GM08714 (cell line): ENCODE data around the gene ZNF567.

Experiments used
- H3K4me3 ChIP-seq: fragments of 200-500 bp; sonication (Bioruptor generic); 2 replicates; pipeline ENCODE4 v1.5.1; 2014; ENCODE audit warnings: mild to moderate bottlenecking, low read length, inconsistent platforms
- ZNF274 ChIP-seq: IDR thresholded peaks from 2 replicates; pipeline ENCODE4 v1.6.1; 2012; ENCODE audit warnings: mild to moderate bottlenecking, low read depth, low read length

Gene ZNF567

GRCh38 chr19:36687214-36688056, at the start of gene ZNF567:
Gene ZNF567 (plus strand): TSS chr19:36687612. CDS start chr19:36694868, 7,256 bp downstream.
- TF ChIP-seq ZNF274 = no peak
- H3K4me3 ChIP-seq = peak within 1 kb of the TSS; percentile 86

- peak; percentile 99 for TF ChIP-seq ZNF274
These were observed 48.4 kb upstream of the ZNF567 start for GRCh38 chr19:36638862-36639510.

GRCh38 chr19:36646746-36647145, 40.7 kb upstream of the ZNF567 start:
- H3K4me3 ChIP-seq = no peak overlapping the region
- no peak for TF ChIP-seq ZNF274

More at GRCh38 chr19:36638862-36639510, 48.4 kb upstream of the ZNF567 start:
- H3K4me3 ChIP-seq = no peak overlapping the region

- H3K4me3 ChIP-seq = no peak overlapping the region
- TF ChIP-seq ZNF274 = no peak
These were observed 34.5 kb upstream of the ZNF567 start for GRCh38 chr19:36652958-36653357.

GRCh38 chr19:36665832-36666231, 21.6 kb upstream of the ZNF567 start:
- TF ChIP-seq ZNF274 = no peak

GRCh38 chr19:36668646-36669045, 18.8 kb upstream of the ZNF567 start:
- TF ChIP-seq ZNF274 = no peak
- H3K4me3 ChIP-seq = no peak overlapping the region

More at GRCh38 chr19:36665832-36666231, 21.6 kb upstream of the ZNF567 start:
- H3K4me3 ChIP-seq = peak overlapping the region; percentile 87

GRCh38 chr19:36672368-36672767, 15.0 kb upstream of the ZNF567 start:
- TF ChIP-seq ZNF274 = no peak
- no peak overlapping the region for H3K4me3 ChIP-seq

- no peak for TF ChIP-seq ZNF274
- H3K4me3 ChIP-seq = no peak overlapping the region
These were observed 13.2 kb upstream of the ZNF567 start for GRCh38 chr19:36674201-36674600.

- TF ChIP-seq ZNF274 = no peak
- H3K4me3 ChIP-seq = no peak overlapping the region
These were observed 8.0 kb upstream of the ZNF567 start for GRCh38 chr19:36679455-36679854.

GRCh38 chr19:36685835-36686234, 1.6 kb upstream of the ZNF567 start:
- no peak for TF ChIP-seq ZNF274
- H3K4me3 ChIP-seq = peak overlapping the region; percentile 86

- peak overlapping the region; percentile 86 for H3K4me3 ChIP-seq
- TF ChIP-seq ZNF274 = no peak
These were observed 823 bp upstream of the ZNF567 start for GRCh38 chr19:36686365-36687213.

GRCh38 chr19:36688058-36688457, 646 bp downstream of the ZNF567 start:
- TF ChIP-seq ZNF274 = no peak
- peak overlapping the region; percentile 86 for H3K4me3 ChIP-seq

- no peak overlapping the region for H3K4me3 ChIP-seq
- no peak for TF ChIP-seq ZNF274
These were observed 19.7 kb downstream of the ZNF567 start for GRCh38 chr19:36707134-36707533.

GRCh38 chr19:36709423-36709822, 22.0 kb downstream of the ZNF567 start:
- no peak for TF ChIP-seq ZNF274
- no peak overlapping the region for H3K4me3 ChIP-seq
